ENCODE data around the gene IL23R. TPM values are rescaled to one million over a fixed set of nuclear protein-coding genes. Genes with fewer than 3 reads are reported as not detected.
"Not testable (repeated sequence)": the region's sequence is repeated elsewhere in the genome, so short reads cannot be mapped to it uniquely, and the experiment has no call there.

IL23R gene, protein sequence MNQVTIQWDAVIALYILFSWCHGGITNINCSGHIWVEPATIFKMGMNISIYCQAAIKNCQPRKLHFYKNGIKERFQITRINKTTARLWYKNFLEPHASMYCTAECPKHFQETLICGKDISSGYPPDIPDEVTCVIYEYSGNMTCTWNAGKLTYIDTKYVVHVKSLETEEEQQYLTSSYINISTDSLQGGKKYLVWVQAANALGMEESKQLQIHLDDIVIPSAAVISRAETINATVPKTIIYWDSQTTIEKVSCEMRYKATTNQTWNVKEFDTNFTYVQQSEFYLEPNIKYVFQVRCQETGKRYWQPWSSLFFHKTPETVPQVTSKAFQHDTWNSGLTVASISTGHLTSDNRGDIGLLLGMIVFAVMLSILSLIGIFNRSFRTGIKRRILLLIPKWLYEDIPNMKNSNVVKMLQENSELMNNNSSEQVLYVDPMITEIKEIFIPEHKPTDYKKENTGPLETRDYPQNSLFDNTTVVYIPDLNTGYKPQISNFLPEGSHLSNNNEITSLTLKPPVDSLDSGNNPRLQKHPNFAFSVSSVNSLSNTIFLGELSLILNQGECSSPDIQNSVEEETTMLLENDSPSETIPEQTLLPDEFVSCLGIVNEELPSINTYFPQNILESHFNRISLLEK
- not detected for total RNA-seq
- long read RNA-seq = 0 reads

DNA sequence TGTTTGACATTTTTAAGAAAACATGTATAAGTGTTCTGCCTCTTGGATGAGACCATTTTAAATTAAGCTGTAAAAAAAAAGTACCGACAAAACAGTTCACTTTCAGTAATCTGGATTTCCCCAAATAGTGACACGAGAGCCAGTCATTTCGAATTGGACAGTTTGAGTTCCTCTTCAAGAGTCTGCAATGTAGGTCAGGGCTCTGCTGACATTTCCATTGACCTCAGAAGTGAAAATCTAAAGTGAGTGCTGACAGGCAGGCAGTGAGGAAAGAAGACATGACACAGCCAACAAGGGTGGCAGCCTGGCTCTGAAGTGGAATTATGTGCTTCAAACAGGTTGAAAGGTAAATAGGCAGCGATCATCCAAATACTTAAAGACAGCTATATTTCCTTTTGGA is at the start of gene IL23R:
TSS of gene IL23R (plus strand) at position 259 of the 400 bp plus-strand sequence. CDS start 1,667 bp downstream, outside the sequence.
- ATAC-seq = peak; percentile 97
- intact Hi-C loops (cut with micrococcal nuclease) = no loop called here

DNA sequence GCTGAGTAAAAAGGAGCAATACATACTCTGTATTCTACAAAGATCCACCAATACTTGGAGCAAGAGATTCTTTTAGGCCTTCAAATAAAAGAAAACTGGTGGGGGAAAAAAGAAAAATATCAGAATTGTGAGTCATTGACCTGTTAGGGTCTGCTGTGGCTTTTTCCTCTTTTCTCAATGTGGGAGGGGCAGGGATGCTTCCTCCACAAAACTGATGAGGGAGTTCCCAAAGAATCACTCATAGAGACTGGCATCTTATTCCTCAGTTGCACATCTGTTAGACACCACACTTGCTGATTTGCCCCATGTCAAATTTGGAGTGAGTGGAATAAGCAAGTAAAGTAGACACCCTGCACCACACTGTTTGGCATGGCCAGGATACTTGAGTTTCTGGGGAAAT is 48.1 kb upstream of the IL23R start:
- ATAC-seq (no peak), DNase-seq (no peak)
- intact Hi-C loops (cut with micrococcal nuclease) = no loop called here

More for the DNA sequence above, at the start of gene IL23R:
- peak; percentile 39 for DNase-seq

DNA sequence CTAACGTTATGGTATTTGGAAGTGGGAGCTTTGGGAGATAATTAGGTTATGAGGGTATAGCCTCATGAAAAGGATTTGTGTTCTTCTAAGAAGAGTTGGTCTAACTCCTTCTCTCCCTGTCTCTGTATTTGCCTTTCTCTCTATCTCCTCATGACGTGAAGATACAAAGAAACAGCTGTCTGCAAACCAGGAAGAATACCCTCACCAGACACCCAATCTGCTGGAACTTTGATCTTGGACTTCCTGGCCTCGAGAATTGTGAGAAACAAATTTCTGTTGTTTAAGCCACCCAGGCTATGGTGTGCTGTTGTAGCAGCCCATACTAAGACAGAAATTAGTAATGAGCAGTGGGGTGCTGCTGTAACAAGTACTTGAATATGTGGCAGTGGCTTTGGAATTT is 47.6 kb upstream of the IL23R start:
- no peak for ATAC-seq
- intact Hi-C loops (cut with micrococcal nuclease) = no loop called here
- no peak for DNase-seq

DNA sequence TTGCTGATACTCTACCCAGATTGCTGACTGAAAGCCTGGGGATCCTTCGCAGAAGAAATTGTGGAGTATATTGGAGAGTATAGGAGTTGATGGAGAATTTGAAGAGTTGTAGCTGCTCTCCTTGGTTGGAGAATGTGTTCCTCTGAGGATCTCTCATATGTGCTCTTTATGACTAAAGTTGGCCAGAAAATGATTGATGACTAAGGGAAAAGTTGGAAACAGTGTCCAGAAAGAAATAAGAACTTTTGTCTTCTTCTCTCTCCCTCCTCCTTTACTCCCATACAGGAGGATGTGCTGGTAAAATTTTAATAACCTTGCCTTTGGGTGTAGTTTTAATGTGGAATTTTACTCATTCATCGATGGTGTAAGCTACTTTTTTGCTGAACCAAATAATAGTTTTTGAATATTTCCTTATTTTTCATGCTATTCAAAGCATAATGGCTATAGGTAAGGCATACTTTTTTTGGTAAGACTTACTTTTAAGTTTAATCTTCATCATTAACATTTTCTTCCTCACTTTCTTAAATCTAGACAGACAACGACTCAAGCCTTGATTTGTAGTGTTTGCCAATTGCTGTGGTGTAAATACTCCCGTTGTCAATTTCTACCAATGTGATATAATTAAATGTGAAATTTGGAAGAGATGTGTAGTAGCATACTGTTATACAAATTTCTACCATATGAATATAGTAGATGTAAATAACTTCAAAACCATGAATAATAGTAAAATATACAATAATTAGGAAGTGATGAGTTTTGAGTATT is 45.2 kb upstream of the IL23R start:
- DNase-seq (no peak), ATAC-seq (no peak)
- intact Hi-C loops (cut with micrococcal nuclease) = no loop called here

DNA sequence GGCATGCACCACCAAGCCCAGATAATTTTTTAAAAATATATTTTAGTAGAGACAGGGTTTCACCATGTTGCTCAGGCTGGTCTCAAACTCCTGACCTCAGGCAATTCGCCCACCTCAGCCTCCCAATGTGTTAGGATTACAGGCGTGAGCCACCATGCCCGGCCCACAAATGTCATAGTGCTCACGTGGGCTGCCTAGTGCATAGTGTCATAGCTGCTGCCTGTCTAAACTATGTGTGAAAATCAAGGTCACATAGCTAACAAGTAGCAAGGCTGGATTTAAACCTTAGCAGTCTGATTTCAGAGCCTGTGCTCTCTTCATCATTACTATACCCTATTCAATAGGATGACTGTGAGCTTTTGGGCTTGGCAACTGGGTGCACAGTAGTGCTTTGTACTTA is 41.8 kb upstream of the IL23R start:
- DNase-seq (no peak), ATAC-seq (no peak)
- intact Hi-C loops (cut with micrococcal nuclease) = no loop called here

DNA sequence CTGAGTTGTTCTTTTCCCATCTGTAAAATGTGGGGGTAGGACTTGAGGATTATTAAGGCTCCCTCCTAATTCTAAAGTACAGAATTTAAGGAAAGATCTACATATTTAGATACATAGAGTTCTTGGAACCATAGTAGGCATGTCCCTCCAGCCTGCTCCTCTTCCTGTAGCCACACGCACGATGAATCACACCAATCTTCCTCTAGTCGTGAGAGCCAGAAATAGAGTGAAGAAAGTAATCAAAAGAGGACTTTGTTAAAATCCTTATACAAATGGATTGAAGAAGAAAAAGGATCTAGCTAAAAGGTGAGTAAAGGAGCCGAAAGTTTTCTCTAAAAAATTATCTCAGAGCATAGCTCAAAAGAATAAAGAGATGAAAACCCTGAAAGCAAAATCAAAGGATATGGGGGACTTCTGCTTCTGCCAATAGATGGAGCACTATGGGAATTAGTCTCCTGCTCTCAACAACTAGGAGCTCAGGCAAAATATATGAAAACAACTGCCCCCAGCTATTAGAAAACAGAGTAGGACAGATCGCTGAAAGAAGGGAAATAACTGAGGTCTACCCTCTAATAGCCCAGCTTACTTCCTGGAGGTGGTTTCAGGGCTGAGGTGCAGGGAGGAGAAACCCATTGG is 40.0 kb upstream of the IL23R start:
- DNase-seq (no peak), ATAC-seq (no peak)
- intact Hi-C loops (cut with micrococcal nuclease) = no loop called here

DNA sequence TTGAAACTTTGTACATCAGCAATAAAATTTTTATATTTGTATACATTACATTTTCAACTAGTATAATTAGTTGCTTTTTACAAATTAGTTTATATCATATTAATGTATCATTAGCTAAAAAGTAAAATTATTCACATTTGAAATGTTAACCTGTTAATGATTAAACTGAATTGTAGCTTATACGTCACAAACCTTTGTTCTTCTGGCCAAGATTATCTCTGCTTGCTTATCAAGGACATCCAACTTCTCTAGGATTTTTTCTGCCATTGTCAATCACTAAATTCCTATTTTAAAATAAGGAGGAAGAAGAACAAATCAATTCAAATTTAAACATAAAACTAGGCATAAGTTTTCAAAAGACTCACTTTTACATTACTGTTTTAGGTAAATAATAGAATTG is 39.3 kb upstream of the IL23R start:
- DNase-seq = no peak
- intact Hi-C loops (cut with micrococcal nuclease) = no loop called here
- ATAC-seq = no peak

DNA sequence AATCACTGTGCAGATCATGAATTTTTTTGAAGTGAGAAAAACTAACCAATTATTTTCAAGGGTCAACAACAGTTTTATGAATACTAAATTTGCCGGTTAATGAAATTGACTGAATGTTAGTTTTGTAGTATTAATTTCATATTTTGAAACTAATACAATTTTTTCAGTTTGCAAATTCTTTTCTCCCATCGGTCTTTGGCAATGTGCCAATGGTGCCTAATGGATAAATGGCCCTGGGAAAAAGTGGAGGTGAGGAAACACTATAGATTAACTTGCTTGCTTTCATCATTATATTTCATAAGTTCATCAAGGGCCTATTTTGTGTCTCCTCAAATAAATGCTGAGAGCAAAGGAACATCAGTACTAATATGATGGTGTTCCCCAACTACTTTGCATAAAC is 35.6 kb upstream of the IL23R start:
- DNase-seq (no peak), ATAC-seq (no peak)
- intact Hi-C loops (cut with micrococcal nuclease) = no loop called here

DNA sequence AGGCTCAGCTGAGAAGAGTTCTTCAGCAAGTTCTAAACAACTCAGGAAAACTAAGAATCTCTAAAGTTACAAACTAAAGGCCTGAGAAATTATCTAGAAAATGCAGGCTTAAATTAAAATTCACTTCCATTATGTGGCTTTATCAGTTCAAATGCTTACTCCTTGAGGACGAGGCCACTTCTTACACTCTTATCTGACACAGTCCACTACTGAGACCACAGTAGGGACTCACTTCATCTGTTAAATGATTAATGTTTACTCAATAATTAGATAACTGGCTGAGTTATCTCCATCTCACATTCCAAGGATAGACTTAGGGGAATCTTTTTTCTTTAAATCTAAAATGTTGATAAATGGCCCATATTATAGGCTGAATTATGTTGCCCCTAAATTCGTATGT is 33.1 kb upstream of the IL23R start:
- intact Hi-C loops (cut with micrococcal nuclease) = no loop called here
- DNase-seq (no peak), ATAC-seq (no peak)

DNA sequence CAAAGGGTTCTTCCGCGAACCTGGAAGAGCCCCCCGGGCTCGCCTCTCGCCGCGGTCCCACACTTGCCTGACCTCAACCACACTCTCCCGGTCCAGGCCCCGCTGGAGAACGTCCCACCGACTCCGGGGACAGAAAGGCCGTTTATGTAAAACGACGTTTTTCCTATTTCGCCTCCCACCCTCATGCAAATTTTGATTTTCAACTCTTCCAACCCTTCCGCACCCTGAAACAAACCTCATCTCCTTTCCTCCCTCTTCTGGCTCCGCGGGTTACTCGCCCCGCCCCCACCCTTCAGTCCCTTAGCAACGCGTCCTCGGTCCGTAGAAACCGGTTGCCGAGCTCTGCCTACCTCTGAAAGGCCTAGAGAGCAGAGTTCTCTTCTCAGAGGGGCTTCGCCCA is 31.6 kb upstream of the IL23R start, which contains the start of gene C1orf141:
TSS of gene C1orf141 (minus strand) at position 276 of the 400 bp plus-strand sequence. CDS start 7,730 bp downstream, outside the sequence.
- ATAC-seq (peak; percentile 76), DNase-seq (peak; percentile 51)
- intact Hi-C loops (cut with micrococcal nuclease) = no loop called here

DNA sequence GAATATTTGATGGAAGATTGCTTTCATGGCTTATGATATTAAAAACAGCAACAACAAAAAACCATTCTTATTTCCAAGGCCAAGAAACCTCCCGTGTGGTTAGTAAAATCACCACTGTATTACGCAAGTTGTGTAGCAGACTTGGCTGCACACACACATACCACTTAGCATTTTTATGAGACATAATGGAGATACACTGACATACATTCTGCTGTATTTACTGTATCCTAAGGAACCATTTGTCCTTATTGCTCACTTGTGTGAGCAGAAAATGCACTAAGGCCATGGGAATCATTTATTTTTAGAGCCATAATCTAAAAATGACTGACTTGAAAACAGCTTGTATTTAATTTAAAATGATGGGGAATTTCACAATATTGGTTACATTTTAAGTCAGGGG is 30.9 kb upstream of the IL23R start:
- DNase-seq (no peak), ATAC-seq (peak; percentile 62)
- intact Hi-C loops (cut with micrococcal nuclease) = no loop called here

DNA sequence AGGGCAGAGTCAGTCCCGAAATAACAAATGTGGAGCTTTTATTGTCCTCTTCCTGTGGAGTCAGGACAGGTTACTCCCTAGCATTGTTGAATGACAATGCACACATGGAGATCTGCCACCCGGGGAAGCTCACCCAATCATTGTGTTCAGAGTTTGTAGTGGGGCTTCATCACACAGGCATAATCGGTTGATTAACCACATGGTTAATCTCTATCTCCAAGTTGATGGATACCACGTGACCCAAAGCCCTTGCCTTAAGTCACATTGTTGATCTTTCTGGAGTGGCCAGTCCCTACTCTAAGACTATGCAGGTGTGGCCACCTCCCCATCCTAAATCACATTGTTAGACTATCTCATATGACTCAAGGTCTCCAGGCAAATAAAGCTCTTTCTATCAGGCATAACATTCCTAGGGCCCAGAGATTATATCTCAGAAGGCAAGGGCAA is 28.9 kb upstream of the IL23R start:
- intact Hi-C loops (cut with micrococcal nuclease) = no loop called here
- DNase-seq (no peak), ATAC-seq (no peak)

DNA sequence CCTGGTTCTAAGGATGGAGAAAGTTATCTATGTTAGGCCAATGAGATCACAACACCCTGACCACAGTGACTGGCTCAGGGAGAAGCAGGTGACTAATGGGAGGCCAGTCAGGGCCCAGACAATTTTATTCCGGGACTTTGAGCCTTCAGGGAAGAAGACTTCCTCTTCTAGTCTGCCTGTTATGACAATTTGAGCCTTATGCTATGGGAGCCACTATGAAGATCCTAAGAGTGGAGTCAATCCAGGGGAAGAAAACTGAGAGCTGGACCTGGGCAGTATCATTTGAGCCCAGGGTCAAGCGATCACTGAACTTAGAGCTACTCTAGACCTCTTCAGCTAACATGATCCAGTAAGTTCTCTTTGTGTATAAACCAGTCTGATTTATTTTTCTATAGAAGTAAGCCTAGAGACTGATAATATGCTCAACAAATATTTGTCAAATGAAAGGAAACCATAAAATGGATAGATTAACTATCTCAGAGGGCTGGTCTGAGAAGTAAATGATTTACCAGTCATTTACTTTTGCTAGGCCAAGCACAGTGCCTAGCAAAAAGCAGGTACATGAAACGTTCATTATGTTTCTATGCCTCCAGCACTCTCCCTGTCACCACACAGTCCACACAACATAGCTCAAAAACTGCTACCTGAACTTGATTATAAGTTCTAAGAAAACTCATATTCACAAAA is 27.3 kb upstream of the IL23R start:
- intact Hi-C loops (cut with micrococcal nuclease) = no loop called here
- DNase-seq (no peak), ATAC-seq (no peak)

DNA sequence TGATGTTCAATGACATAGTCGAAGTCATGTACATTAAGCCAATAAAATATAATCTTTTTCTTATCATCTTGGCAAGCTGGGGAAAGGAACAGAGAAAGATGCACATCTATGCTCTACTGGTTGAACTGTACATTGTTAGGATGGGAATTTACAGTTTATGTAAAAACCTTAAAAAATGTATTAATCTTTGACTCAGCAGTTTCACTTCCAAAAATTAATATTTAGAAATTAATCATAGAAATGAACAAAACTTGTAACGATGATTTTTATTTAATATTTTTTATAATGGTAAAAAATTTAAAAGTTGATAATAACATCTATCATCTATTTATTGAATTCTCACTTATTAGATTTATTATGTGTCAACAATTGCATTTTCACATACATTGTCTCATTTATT is 25.8 kb upstream of the IL23R start:
- intact Hi-C loops (cut with micrococcal nuclease) = loop anchor here (10.0 kb wide), 1 partner anchor 376 kb away; no protein-coding TSS in a partner anchor
- DNase-seq (no peak), ATAC-seq (no peak)

DNA sequence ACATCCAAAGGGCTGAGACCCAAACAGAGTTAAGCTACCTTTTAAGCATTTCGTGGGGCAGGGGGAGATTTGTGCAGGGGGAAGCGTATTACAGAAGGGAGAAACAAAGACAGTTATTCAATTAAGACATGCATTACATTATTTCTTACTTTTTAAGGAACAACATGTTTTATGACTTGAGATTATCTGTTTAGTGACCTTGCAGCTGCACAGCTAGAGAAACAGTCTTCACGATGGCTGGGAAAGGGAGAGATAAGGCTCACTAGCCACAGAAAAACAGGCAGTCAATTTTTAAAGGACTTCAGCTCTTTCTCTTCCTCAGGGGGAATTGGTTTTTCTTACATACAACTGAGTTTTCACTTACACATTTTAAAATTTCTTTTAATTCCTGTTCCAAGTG is 24.4 kb upstream of the IL23R start:
- intact Hi-C loops (cut with micrococcal nuclease) = loop anchor here (10.0 kb wide), 1 partner anchor 377 kb away; no protein-coding TSS in a partner anchor
- not testable (repeated sequence) for ATAC-seq, DNase-seq

DNA sequence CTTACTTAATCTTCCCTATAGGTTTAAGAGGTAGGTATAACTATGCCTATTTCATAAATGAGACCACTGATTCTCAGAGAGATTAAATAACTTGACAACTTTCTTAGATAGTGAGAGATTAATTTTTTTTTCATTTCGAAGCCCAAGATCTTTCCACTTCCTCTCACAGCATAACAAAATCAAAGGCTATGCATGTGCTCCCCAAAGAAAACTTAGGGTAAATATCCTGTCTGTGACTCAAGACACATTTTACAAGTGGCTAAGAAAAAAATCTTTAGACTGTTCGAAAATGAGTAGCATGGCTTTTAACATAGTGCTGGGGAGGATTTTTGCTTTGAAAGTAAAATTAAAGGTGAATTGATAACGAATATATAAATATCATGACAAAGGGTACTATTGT is 23.3 kb upstream of the IL23R start:
- ATAC-seq = no peak
- DNase-seq = no peak
- intact Hi-C loops (cut with micrococcal nuclease) = loop anchor here (10.0 kb wide), 1 partner anchor 378 kb away; no protein-coding TSS in a partner anchor

DNA sequence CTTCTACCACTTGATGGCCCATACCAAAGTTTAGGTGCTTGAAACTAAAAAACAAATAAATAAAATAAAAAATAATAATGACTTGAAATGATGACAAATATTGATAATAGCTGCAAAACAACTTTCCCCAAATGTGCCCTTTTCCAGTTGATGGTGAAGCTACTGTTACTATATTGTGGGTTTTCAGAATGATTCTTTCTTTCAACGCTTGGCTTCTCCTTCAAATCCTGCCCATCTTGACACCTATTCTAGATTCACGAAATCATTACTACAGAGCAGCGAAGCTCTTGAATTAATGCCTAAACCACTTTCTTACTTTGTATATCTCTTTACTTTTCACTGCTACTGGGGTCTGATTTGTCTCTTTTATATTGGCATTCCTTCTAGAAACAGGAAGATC is 22.3 kb upstream of the IL23R start:
- ATAC-seq (no peak), DNase-seq (no peak)
- intact Hi-C loops (cut with micrococcal nuclease) = loop anchor here (10.0 kb wide), 1 partner anchor 379 kb away; no protein-coding TSS in a partner anchor

DNA sequence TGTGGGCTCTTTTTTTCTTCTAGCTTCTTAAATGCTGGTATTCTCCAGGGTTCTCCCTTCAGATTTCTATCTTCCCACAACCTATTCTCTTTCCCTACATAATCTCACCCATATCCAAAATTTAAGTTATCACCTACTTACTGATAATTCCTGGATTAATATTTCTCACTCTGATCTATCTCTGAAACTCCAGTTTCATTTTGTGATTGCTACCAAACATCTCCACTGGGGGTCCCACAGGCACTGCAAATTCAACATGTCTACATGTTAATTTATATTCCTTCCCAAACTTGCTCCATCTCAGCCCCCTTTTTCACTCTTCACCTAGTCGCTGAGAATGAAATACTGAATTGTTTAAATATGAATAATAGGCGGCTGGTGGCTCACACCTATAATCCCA is 21.6 kb upstream of the IL23R start:
- DNase-seq = no peak
- no peak for ATAC-seq
- intact Hi-C loops (cut with micrococcal nuclease) = loop anchor here (10.0 kb wide), 1 partner anchor 380 kb away; no protein-coding TSS in a partner anchor

Data from left ventricle myocardium superior (tissue), 1 donor.